WTC11 (cell line): ENCODE data around the gene MANBA. TPM values are rescaled to one million over a fixed set of nuclear protein-coding genes. Genes with fewer than 3 reads are reported as not detected.

Experiments
- ATAC-seq: fragments of 200-7000 bp; cut with Tn5 transposase; 2 replicates; pipeline ENCODE4 v1.10.0; 2021; ENCODE audit warnings: mild to moderate bottlenecking, moderate library complexity
- CTCF ChIA-PET: fragments of 300-600 bp; sonication (Branson Sonifier 250); formaldehyde crosslinking; loops from one replicate; lab custom pipeline; 2021; ENCODE audit warnings: antibody characterized with exemption; lab: Charles Lee
- POLR2A ChIA-PET: fragments of 350-600 bp; sonication (Branson Sonifier 250); formaldehyde crosslinking; loops from one replicate; lab custom pipeline; 2021; ENCODE audit warnings: antibody characterized with exemption; lab: Charles Lee
- DNase-seq: peaks from one replicate; pipeline ENCODE4 v3.0.0; 2021; ENCODE audit warnings: low spot score
- H3K27ac Mint-ChIP-seq: 2 replicates; pipeline ENCODE4 v1.8.0; 2021; ENCODE audit warnings: mixed read lengths
- H3K27me3 Mint-ChIP-seq: 2 replicates; pipeline ENCODE4 v1.8.0; 2021; ENCODE audit warnings: low read depth, mild to moderate bottlenecking, moderate library complexity, mixed read lengths
- H3K36me3 Mint-ChIP-seq: 2 replicates; pipeline ENCODE4 v1.8.0; 2021; ENCODE audit warnings: mixed read lengths
- H3K4me1 Mint-ChIP-seq: 2 replicates; pipeline ENCODE4 v1.8.0; 2022; ENCODE audit warnings: mixed read lengths
- H3K4me3 Mint-ChIP-seq: 2 replicates; pipeline ENCODE4 v1.8.0; 2021; ENCODE audit warnings: mild to moderate bottlenecking, moderate library complexity, mixed read lengths
- H3K9me3 Mint-ChIP-seq: 2 replicates; pipeline ENCODE4 v1.8.0; 2021; ENCODE audit warnings: mixed read lengths
- CDX4 ChIP-seq: fragments of 250-450 bp; sonication (Bioruptor Pico); IDR thresholded peaks from 2 replicates; pipeline ENCODE4 v1.9.0; 2021; ENCODE audit warnings: moderate library complexity, mild to moderate bottlenecking, inconsistent platforms, borderline replicate concordance
- E2F1 ChIP-seq: sonication (generic); formaldehyde crosslinking; IDR thresholded peaks from 2 replicates; pipeline ENCODE4 v1.8.0; 2022; ENCODE audit warnings: mild to moderate bottlenecking, missing genetic modification reagents
- FOXP1 ChIP-seq: sonication (generic); formaldehyde crosslinking; IDR thresholded peaks from 2 replicates; pipeline ENCODE4 v1.8.0; 2022; ENCODE audit warnings: missing genetic modification reagents, mild to moderate bottlenecking, moderate library complexity, borderline replicate concordance
- GRHL2 ChIP-seq: fragments of 250-450 bp; sonication (Bioruptor Pico); IDR thresholded peaks from 2 replicates; pipeline ENCODE4 v1.8.0; 2022; ENCODE audit warnings: mild to moderate bottlenecking, moderate library complexity; ENCODE audit not compliant: insufficient replicate concordance, severe bottlenecking
- HMGXB4 ChIP-seq: sonication (generic); formaldehyde crosslinking; IDR thresholded peaks from 2 replicates; pipeline ENCODE4 v1.8.1; 2023; ENCODE audit warnings: mild to moderate bottlenecking, moderate library complexity, missing genetic modification reagents
- KAT7 ChIP-seq: sonication (generic); formaldehyde crosslinking; IDR thresholded peaks from 2 replicates; pipeline ENCODE4 v1.8.1; 2023; ENCODE audit warnings: missing genetic modification reagents, mild to moderate bottlenecking, borderline replicate concordance
- MXD4 ChIP-seq: fragments of 250-450 bp; sonication (Bioruptor Pico); IDR thresholded peaks from 2 replicates; pipeline ENCODE4 v1.8.0; 2021; ENCODE audit warnings: mild to moderate bottlenecking, moderate library complexity, borderline replicate concordance
- NFATC4 ChIP-seq: fragments of 250-450 bp; sonication (Bioruptor Pico); IDR thresholded peaks from 2 replicates; pipeline ENCODE4 v1.9.0; 2021; ENCODE audit warnings: mild to moderate bottlenecking
- NFE2L1 ChIP-seq: sonication (generic); formaldehyde crosslinking; IDR thresholded peaks from 2 replicates; pipeline ENCODE4 v1.8.1; 2023; ENCODE audit warnings: missing genetic modification reagents
- PREB ChIP-seq: sonication (generic); formaldehyde crosslinking; IDR thresholded peaks from 2 replicates; pipeline ENCODE4 v1.8.1; 2022; ENCODE audit warnings: mild to moderate bottlenecking, missing genetic modification reagents, moderate library complexity, borderline replicate concordance
- RORB ChIP-seq: fragments of 250-450 bp; sonication (Bioruptor Pico); IDR thresholded peaks from 2 replicates; pipeline ENCODE4 v1.9.0; 2021; ENCODE audit warnings: mild to moderate bottlenecking
- TEAD1 ChIP-seq: sonication (generic); formaldehyde crosslinking; IDR thresholded peaks from 2 replicates; pipeline ENCODE4 v1.8.0; 2022; ENCODE audit warnings: mild to moderate bottlenecking, missing genetic modification reagents
- TEAD4 ChIP-seq: sonication (generic); formaldehyde crosslinking; IDR thresholded peaks from 2 replicates; pipeline ENCODE4 v1.8.0; 2022; ENCODE audit warnings: mild to moderate bottlenecking, missing genetic modification reagents
- TP53 ChIP-seq: sonication (generic); formaldehyde crosslinking; IDR thresholded peaks from 2 replicates; pipeline ENCODE4 v1.8.1; 2023; ENCODE audit warnings: mild to moderate bottlenecking, missing genetic modification reagents
- ZNF232 ChIP-seq: sonication (generic); formaldehyde crosslinking; IDR thresholded peaks from 2 replicates; pipeline ENCODE4 v1.8.0; 2022; ENCODE audit warnings: mild to moderate bottlenecking, missing genetic modification reagents
- ZNF281 ChIP-seq: sonication (generic); formaldehyde crosslinking; IDR thresholded peaks from 2 replicates; pipeline ENCODE4 v1.8.0; 2023; ENCODE audit warnings: mild to moderate bottlenecking, missing genetic modification reagents
- ZNF317 ChIP-seq: sonication (generic); formaldehyde crosslinking; IDR thresholded peaks from 2 replicates; pipeline ENCODE4 v1.8.1; 2023; ENCODE audit warnings: low read depth, mild to moderate bottlenecking, moderate library complexity, missing genetic modification reagents, borderline replicate concordance
- total RNA-seq: library from RNA; stranded (reverse); gene quantifications from 3 replicates; pipeline ENCODE4 v1.2.3, GENCODE V29; 2021
- TF ChIP-seq, protein P1 (sequence below): sonication (generic); formaldehyde crosslinking; IDR thresholded peaks from 2 replicates; pipeline ENCODE4 v1.8.1; 2023; ENCODE audit warnings: mild to moderate bottlenecking, missing genetic modification reagents, moderate library complexity
- TF ChIP-seq, protein P2 (sequence below): sonication (generic); formaldehyde crosslinking; IDR thresholded peaks from 2 replicates; pipeline ENCODE4 v1.8.0; 2022; ENCODE audit warnings: missing genetic modification reagents
- TF ChIP-seq, protein P3 (sequence below): sonication (generic); formaldehyde crosslinking; IDR thresholded peaks from 2 replicates; pipeline ENCODE4 v1.8.1; 2022; ENCODE audit warnings: low read depth, mild to moderate bottlenecking, moderate library complexity, missing genetic modification reagents, borderline replicate concordance

MANBA gene
- total RNA-seq, 1 experiment from 2014 or later = 35.1 TPM

- no peak for TF ChIP-seq E2F1 (CRISPR knock-in tag)
- no peak for TF ChIP-seq FOXP1
- no peak for TF ChIP-seq TP53 (CRISPR knock-in tag)
- no peak for TF ChIP-seq RORB (CRISPR knock-in tag)
- no peak for TF ChIP-seq ZNF317 (CRISPR knock-in tag)
These were observed 46.6 kb upstream of the MANBA start (continued) for GRCh38 chr4:102807345-102807744.

DNA sequence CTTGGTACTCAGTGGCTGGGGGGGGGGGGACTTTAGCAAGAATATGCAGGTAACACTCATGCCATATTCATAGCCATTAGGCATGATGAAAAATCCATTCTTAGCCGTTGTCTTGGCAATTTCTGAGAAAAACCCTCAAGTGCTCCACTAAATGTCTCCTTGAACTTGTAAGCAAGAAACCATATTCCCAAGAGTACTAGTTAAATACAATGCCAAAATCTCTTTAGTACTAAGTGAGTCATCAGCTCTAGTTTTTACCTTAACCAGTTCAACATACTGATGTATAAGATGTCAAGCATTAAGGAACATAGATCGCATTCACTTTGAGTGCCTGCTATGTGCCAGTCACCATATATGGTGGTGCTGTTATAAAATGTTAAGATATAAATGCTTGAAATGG, 39.0 kb upstream of the MANBA start:
- DNase-seq = no peak
- no peak for ATAC-seq
- Mint-ChIP-seq H3K27me3 (no peaks in the 10 kb centered on the region), H3K36me3 (peaks cover 73% of the 10 kb centered on the region), H3K4me1 (peaks cover 30% of the 10 kb centered on the region), H3K4me3 (no peak overlapping the region), H3K9me3 (no peaks in the 10 kb centered on the region), H3K27ac (no peak overlapping the region)
- CTCF ChIA-PET = no interaction called here
- POLR2A ChIA-PET = no interaction called here
- TF ChIP-seq RORB (CRISPR knock-in tag) (no peak), NFE2L1 (no peak), TEAD4 (CRISPR knock-in tag) (no peak), ZNF281 (CRISPR knock-in tag) (no peak), KAT7 (CRISPR knock-in tag) (no peak), PREB (CRISPR knock-in tag) (no peak), NFATC4 (CRISPR knock-in tag) (no peak), ZNF232 (CRISPR knock-in tag) (no peak), CDX4 (CRISPR knock-in tag) (no peak), MXD4 (CRISPR knock-in tag) (no peak), TP53 (CRISPR knock-in tag) (no peak), GRHL2 (CRISPR knock-in tag) (no peak), HMGXB4 (CRISPR knock-in tag) (no peak), TEAD1 (CRISPR knock-in tag) (no peak)
- TF ChIP-seq, protein P1, sequence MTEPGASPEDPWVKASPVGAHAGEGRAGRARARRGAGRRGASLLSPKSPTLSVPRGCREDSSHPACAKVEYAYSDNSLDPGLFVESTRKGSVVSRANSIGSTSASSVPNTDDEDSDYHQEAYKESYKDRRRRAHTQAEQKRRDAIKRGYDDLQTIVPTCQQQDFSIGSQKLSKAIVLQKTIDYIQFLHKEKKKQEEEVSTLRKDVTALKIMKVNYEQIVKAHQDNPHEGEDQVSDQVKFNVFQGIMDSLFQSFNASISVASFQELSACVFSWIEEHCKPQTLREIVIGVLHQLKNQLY = no peak
- TF ChIP-seq, protein P2, sequence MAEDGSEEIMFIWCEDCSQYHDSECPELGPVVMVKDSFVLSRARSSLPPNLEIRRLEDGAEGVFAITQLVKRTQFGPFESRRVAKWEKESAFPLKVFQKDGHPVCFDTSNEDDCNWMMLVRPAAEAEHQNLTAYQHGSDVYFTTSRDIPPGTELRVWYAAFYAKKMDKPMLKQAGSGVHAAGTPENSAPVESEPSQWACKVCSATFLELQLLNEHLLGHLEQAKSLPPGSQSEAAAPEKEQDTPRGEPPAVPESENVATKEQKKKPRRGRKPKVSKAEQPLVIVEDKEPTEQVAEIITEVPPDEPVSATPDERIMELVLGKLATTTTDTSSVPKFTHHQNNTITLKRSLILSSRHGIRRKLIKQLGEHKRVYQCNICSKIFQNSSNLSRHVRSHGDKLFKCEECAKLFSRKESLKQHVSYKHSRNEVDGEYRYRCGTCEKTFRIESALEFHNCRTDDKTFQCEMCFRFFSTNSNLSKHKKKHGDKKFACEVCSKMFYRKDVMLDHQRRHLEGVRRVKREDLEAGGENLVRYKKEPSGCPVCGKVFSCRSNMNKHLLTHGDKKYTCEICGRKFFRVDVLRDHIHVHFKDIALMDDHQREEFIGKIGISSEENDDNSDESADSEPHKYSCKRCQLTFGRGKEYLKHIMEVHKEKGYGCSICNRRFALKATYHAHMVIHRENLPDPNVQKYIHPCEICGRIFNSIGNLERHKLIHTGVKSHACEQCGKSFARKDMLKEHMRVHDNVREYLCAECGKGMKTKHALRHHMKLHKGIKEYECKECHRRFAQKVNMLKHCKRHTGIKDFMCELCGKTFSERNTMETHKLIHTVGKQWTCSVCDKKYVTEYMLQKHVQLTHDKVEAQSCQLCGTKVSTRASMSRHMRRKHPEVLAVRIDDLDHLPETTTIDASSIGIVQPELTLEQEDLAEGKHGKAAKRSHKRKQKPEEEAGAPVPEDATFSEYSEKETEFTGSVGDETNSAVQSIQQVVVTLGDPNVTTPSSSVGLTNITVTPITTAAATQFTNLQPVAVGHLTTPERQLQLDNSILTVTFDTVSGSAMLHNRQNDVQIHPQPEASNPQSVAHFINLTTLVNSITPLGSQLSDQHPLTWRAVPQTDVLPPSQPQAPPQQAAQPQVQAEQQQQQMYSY (CRISPR knock-in tag) = no peak
- TF ChIP-seq, protein P3, sequence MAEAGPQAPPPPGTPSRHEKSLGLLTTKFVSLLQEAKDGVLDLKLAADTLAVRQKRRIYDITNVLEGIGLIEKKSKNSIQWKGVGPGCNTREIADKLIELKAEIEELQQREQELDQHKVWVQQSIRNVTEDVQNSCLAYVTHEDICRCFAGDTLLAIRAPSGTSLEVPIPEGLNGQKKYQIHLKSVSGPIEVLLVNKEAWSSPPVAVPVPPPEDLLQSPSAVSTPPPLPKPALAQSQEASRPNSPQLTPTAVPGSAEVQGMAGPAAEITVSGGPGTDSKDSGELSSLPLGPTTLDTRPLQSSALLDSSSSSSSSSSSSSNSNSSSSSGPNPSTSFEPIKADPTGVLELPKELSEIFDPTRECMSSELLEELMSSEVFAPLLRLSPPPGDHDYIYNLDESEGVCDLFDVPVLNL (CRISPR knock-in tag) = no peak
